GM11168 (cell line): ENCODE data around the gene ACTR1A.
"Not testable (repeated sequence)": the region's sequence is repeated elsewhere in the genome, so short reads cannot be mapped to it uniquely, and the experiment has no call there.

Experiments
- in situ Hi-C: fragments of 300-500 bp; cut with MboI; formaldehyde crosslinking; loops from one replicate; pipeline ENCODE4 v1.12.0; 2022; ENCODE audit warnings: low sequenced_read_pairs; ENCODE audit not compliant: unreplicated experiment

The ACTR1A gene

GRCh38 chr10:102502337-102503151, at the start of gene ACTR1A:
Gene ACTR1A, minus strand, starts transcription at chr10:102502712. Its CDS starts 65 bp downstream, at chr10:102502647.
- in situ Hi-C loops: no loop called here

- in situ Hi-C loops: no loop called here
Observed at GRCh38 chr10:102550636-102551210, 48.2 kb upstream of the ACTR1A start.

- in situ Hi-C loops: no loop called here
Observed at GRCh38 chr10:102549549-102549948, 47.0 kb upstream of the ACTR1A start.

- in situ Hi-C loops: no loop called here
Observed at GRCh38 chr10:102546606-102547320, 44.3 kb upstream of the ACTR1A start.

- in situ Hi-C loops: no loop called here
Observed at GRCh38 chr10:102545997-102546396, 43.5 kb upstream of the ACTR1A start.

- in situ Hi-C loops: no loop called here
Observed at GRCh38 chr10:102545265-102545871, 42.9 kb upstream of the ACTR1A start.

GRCh38 chr10:102542800-102543418, 40.4 kb upstream of the ACTR1A start:
- in situ Hi-C loops: no loop called here

- in situ Hi-C loops: no loop called here
Observed at GRCh38 chr10:102540023-102540422, 37.5 kb upstream of the ACTR1A start.

- in situ Hi-C loops: no loop called here
Observed at GRCh38 chr10:102538811-102539210, 36.3 kb upstream of the ACTR1A start.

GRCh38 chr10:102537948-102538347, 35.4 kb upstream of the ACTR1A start:
- in situ Hi-C loops: no loop called here

- in situ Hi-C loops: no loop called here
Observed at GRCh38 chr10:102537367-102537766, 34.9 kb upstream of the ACTR1A start.

- in situ Hi-C loops: no loop called here
Observed at GRCh38 chr10:102535481-102536147, 33.1 kb upstream of the ACTR1A start.

GRCh38 chr10:102534966-102535365, 32.5 kb upstream of the ACTR1A start:
- in situ Hi-C loops: not testable (repeated sequence)

GRCh38 chr10:102534333-102534732, 31.8 kb upstream of the ACTR1A start:
- in situ Hi-C loops: no loop called here

- in situ Hi-C loops: no loop called here
Observed at GRCh38 chr10:102527546-102527945, 25.0 kb upstream of the ACTR1A start.

GRCh38 chr10:102524746-102525145, 22.2 kb upstream of the ACTR1A start:
- in situ Hi-C loops: no loop called here

- in situ Hi-C loops: no loop called here
Observed at GRCh38 chr10:102523250-102524029, 20.9 kb upstream of the ACTR1A start.

GRCh38 chr10:102522874-102523249, 20.4 kb upstream of the ACTR1A start:
- in situ Hi-C loops: no loop called here

- in situ Hi-C loops: no loop called here
Observed at GRCh38 chr10:102519246-102519825, 16.8 kb upstream of the ACTR1A start.
